ENCODE measurements around the gene ZNF385C.

ZNF385C gene

DNA sequence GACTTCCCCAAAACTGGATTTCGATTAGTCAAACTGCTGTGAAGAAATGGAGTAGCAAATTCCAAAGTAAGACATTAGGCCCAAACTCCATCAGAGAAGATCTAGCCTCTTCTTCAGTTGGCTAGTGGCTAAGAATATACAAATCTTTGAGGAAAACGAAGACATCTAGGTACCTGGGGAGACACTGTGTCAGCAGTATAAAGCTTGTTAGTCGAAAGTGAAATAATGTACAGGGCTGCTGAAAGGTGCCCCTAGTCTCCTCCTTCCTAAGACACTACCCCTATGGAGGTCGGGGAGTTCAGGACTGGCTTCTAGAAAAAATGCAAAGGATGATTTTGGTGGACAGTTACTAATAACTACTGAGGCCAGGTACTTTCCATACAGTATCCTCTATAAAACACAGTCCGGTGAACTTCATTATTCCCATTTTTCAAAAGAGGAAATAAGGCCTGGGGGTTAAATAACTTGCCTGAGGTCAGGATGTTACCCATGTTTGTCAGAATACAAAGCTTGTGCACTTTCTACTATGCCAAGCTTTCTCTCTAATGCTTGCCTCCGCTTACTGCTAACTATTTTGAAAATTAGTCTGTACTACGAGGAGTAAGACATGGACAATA lies 96.0 kb downstream of the ZNF385C start:
- TF ChIP-seq SPI1 (IDR thresholded peaks at IDR 0.05; ENCODE audit: borderline replicate concordance, low read depth): no peak
- TF ChIP-seq, protein P1, sequence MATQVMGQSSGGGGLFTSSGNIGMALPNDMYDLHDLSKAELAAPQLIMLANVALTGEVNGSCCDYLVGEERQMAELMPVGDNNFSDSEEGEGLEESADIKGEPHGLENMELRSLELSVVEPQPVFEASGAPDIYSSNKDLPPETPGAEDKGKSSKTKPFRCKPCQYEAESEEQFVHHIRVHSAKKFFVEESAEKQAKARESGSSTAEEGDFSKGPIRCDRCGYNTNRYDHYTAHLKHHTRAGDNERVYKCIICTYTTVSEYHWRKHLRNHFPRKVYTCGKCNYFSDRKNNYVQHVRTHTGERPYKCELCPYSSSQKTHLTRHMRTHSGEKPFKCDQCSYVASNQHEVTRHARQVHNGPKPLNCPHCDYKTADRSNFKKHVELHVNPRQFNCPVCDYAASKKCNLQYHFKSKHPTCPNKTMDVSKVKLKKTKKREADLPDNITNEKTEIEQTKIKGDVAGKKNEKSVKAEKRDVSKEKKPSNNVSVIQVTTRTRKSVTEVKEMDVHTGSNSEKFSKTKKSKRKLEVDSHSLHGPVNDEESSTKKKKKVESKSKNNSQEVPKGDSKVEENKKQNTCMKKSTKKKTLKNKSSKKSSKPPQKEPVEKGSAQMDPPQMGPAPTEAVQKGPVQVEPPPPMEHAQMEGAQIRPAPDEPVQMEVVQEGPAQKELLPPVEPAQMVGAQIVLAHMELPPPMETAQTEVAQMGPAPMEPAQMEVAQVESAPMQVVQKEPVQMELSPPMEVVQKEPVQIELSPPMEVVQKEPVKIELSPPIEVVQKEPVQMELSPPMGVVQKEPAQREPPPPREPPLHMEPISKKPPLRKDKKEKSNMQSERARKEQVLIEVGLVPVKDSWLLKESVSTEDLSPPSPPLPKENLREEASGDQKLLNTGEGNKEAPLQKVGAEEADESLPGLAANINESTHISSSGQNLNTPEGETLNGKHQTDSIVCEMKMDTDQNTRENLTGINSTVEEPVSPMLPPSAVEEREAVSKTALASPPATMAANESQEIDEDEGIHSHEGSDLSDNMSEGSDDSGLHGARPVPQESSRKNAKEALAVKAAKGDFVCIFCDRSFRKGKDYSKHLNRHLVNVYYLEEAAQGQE (IDR thresholded peaks at IDR 0.05; ENCODE audit: insufficient replicate concordance, low read depth): no peak
- TF ChIP-seq, protein P2, sequence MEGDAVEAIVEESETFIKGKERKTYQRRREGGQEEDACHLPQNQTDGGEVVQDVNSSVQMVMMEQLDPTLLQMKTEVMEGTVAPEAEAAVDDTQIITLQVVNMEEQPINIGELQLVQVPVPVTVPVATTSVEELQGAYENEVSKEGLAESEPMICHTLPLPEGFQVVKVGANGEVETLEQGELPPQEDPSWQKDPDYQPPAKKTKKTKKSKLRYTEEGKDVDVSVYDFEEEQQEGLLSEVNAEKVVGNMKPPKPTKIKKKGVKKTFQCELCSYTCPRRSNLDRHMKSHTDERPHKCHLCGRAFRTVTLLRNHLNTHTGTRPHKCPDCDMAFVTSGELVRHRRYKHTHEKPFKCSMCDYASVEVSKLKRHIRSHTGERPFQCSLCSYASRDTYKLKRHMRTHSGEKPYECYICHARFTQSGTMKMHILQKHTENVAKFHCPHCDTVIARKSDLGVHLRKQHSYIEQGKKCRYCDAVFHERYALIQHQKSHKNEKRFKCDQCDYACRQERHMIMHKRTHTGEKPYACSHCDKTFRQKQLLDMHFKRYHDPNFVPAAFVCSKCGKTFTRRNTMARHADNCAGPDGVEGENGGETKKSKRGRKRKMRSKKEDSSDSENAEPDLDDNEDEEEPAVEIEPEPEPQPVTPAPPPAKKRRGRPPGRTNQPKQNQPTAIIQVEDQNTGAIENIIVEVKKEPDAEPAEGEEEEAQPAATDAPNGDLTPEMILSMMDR (IDR thresholded peaks at IDR 0.05; ENCODE audit: insufficient read depth, low read length): no peak
- no peak for TF ChIP-seq GABPA (IDR thresholded peaks at IDR 0.05; ENCODE audit: low read depth)
- no peak for TF ChIP-seq POLR2AphosphoS5 (IDR thresholded peaks at IDR 0.05; ENCODE audit: low read depth)
- Histone ChIP-seq H3K27me3 (ENCODE audit: insufficient read depth, poor library complexity, severe bottlenecking) (no peaks in the 10 kb centered on the region), H3K27ac (replicated peaks) (no peak overlapping the region), H3K4me3 (replicated peaks; ENCODE audit: insufficient read depth, low read length) (no peak overlapping the region)
- DNase-seq (ENCODE audit: low read depth in 1 of 2, low spot score in 1 of 2): no peak

DNA sequence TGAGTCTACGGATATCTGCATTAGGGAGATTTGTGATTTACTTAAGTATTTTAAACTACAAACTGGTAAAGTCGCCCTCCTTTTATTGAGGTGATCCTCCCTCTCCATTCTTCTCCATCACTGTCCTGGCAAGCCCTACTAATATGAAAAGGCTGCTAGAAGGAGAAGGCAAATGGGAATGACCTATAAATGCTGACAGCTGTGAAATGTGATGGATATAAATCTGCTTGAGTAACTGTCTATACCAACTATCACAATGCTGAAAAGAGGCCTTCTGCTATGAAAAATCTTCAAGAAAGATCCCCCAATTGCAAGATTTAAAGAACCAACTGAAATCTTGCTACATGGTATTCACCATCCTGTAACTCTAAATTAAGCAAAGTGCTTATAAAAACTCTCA lies 96.5 kb downstream of the ZNF385C start:
- DNase-seq (ENCODE audit: low read depth in 1 of 2, low spot score in 1 of 2): no peak
- TF ChIP-seq SPI1 (IDR thresholded peaks at IDR 0.05; ENCODE audit: borderline replicate concordance, low read depth) (no peak), GABPA (IDR thresholded peaks at IDR 0.05; ENCODE audit: low read depth) (no peak), POLR2AphosphoS5 (IDR thresholded peaks at IDR 0.05; ENCODE audit: low read depth) (no peak)
- TF ChIP-seq, protein P2 (IDR thresholded peaks at IDR 0.05; ENCODE audit: insufficient read depth, low read length): no peak
- TF ChIP-seq, protein P1 (IDR thresholded peaks at IDR 0.05; ENCODE audit: insufficient replicate concordance, low read depth): no peak
- H3K27me3 ChIP-seq (ENCODE audit: insufficient read depth, poor library complexity, severe bottlenecking): no peaks in the 10 kb centered on the region
- H3K4me3 ChIP-seq (replicated peaks; ENCODE audit: insufficient read depth, low read length): no peak overlapping the region
- no peak overlapping the region for H3K27ac ChIP-seq (replicated peaks)

DNA sequence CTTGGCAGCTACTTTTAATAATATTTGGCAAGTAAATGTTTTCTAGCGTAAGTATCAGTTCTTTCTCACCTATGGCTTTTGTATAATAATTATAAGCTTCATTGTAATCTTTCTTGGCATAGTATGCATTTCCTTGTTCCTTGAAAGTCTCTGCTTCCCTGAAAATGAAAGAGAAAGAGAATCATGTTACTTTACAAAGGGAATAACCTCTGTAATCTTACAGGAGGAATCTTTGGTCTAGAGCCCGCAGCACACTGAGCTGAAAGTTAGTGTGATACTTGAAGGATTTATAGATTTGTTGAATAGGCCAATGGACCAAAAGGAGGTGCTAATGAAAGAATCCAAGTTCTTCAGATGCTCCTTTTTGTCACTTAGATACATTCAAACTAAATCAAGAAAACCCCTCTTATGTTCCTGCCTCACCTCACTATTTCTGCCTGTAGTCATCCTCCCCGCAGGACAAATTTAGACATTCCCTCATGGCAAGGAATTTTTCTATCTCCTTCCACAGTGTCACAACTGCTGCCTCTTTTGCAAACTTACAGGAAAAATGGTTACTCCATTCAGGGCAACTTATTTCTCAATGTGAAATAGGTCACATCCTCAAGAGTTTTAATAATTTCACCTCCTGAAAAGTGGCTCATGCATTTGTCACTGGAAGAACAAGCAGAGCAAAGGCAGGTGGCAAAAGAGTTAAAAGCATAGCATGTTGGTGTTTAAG lies 97.7 kb downstream of the ZNF385C start:
- TF ChIP-seq SPI1 (IDR thresholded peaks at IDR 0.05; ENCODE audit: borderline replicate concordance, low read depth): no peak
- no peak for TF ChIP-seq GABPA (IDR thresholded peaks at IDR 0.05; ENCODE audit: low read depth)
- no peak for DNase-seq (ENCODE audit: low read depth in 1 of 2, low spot score in 1 of 2)
- Histone ChIP-seq H3K27me3 (ENCODE audit: insufficient read depth, poor library complexity, severe bottlenecking) (no peaks in the 10 kb centered on the region), H3K27ac (replicated peaks) (no peak overlapping the region), H3K4me3 (replicated peaks; ENCODE audit: insufficient read depth, low read length) (no peak overlapping the region)

DNA sequence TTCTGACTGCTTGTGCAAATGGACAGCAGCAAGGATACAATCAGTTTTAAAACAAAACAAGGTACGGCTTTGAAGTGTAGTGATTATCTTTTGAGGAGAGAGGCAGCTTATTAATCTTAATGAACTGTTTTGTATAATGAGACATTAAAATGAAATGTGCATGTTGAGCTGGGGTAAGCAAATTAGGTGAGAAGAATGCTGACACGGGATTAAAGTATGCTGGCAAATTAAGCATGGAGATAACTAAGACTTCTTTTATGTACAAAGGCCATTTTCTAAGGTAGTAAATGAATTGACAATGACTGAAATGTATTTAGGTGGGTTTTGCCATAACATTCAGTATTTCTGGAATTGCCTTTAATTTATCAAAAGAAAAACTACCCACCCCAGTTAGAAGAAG lies 99.8 kb downstream of the ZNF385C start:
- no peak overlapping the region for H3K4me3 ChIP-seq (replicated peaks; ENCODE audit: insufficient read depth, low read length)
- no peaks in the 10 kb centered on the region for H3K27me3 ChIP-seq (ENCODE audit: insufficient read depth, poor library complexity, severe bottlenecking)
- H3K27ac ChIP-seq (replicated peaks): no peak overlapping the region
- DNase-seq (ENCODE audit: low read depth in 1 of 2, low spot score in 1 of 2): no peak
- no peak for TF ChIP-seq POLR2AphosphoS5 (IDR thresholded peaks at IDR 0.05; ENCODE audit: low read depth)
- TF ChIP-seq SPI1 (IDR thresholded peaks at IDR 0.05; ENCODE audit: borderline replicate concordance, low read depth): no peak
- TF ChIP-seq, protein P2 (IDR thresholded peaks at IDR 0.05; ENCODE audit: insufficient read depth, low read length): no peak
- no peak for TF ChIP-seq GABPA (IDR thresholded peaks at IDR 0.05; ENCODE audit: low read depth)
- TF ChIP-seq, protein P1 (IDR thresholded peaks at IDR 0.05; ENCODE audit: insufficient replicate concordance, low read depth): no peak
